ENCODE results near the gene KRT81.
"Not testable (repeated sequence)": the region's sequence is repeated elsewhere in the genome, so short reads cannot be mapped to it uniquely, and the experiment has no call there.

The KRT81 gene

GRCh38 chr12:52270541-52271070 is 20.7 kb downstream of the KRT81 start:
- no peak for DNase-seq

- no peak for DNase-seq
Measured at GRCh38 chr12:52268212-52268611, 23.1 kb downstream of the KRT81 start.

GRCh38 chr12:52267699-52268098 is 23.6 kb downstream of the KRT81 start:
- DNase-seq, result no peak

- DNase-seq, result no peak
Measured at GRCh38 chr12:52267266-52267665, 24.1 kb downstream of the KRT81 start.

- no peak for DNase-seq
Measured at GRCh38 chr12:52266514-52266913, 24.8 kb downstream of the KRT81 start.

GRCh38 chr12:52264435-52264825 is 26.9 kb downstream of the KRT81 start:
- no peak for DNase-seq

- no peak for DNase-seq
Measured at GRCh38 chr12:52263761-52264434, 27.4 kb downstream of the KRT81 start.

GRCh38 chr12:52262286-52262685 is 29.0 kb downstream of the KRT81 start:
- DNase-seq, result no peak

- no peak for DNase-seq
Measured at GRCh38 chr12:52261208-52261484, 30.2 kb downstream of the KRT81 start.

- no peak for DNase-seq
Measured at GRCh38 chr12:52260361-52261207, 30.8 kb downstream of the KRT81 start.

- no peak for DNase-seq
Measured at GRCh38 chr12:52259657-52260243, 31.6 kb downstream of the KRT81 start.

GRCh38 chr12:52258335-52258901 is 32.9 kb downstream of the KRT81 start:
- no peak for DNase-seq

- not testable (repeated sequence) for DNase-seq
Measured at GRCh38 chr12:52257922-52258321, 33.4 kb downstream of the KRT81 start.

- no peak for DNase-seq
Measured at GRCh38 chr12:52257074-52257551, 34.2 kb downstream of the KRT81 start.

- DNase-seq, result no peak
Measured at GRCh38 chr12:52256584-52256935, 34.8 kb downstream of the KRT81 start.

- no peak for DNase-seq
Measured at GRCh38 chr12:52255926-52256583, 35.3 kb downstream of the KRT81 start.

GRCh38 chr12:52254965-52255751 is 36.2 kb downstream of the KRT81 start:
- DNase-seq, result no peak

- DNase-seq, result no peak
Measured at GRCh38 chr12:52254180-52254964, 37.0 kb downstream of the KRT81 start.

- DNase-seq, result no peak
Measured at GRCh38 chr12:52253391-52254179, 37.7 kb downstream of the KRT81 start.

- no peak for DNase-seq
Measured at GRCh38 chr12:52252728-52253343, 38.5 kb downstream of the KRT81 start.
